MCF 10A (cell line): Measurements from ENCODE around the gene CACYBP. TPM values are rescaled to one million over a fixed set of nuclear protein-coding genes. Genes with fewer than 3 reads are reported as not detected.
"Not testable (repeated sequence)": the region's sequence is repeated elsewhere in the genome, so short reads cannot be mapped to it uniquely, and the experiment has no call there.

Experiments
- BruUV-seq: library from RNA; stranded (reverse); fragments of 400-500 nt; replicated peaks from 2 replicates; lab custom pipeline; 2021; lab: Mats Ljungman, UMichigan
- CTCF ChIA-PET: fragments of 300-600 bp; sonication (Branson Sonifier 250); formaldehyde crosslinking; extraction: SDS; loops from one replicate; lab custom pipeline; 2021; ENCODE audit warnings: antibody characterized with exemption, inconsistent platforms; lab: Yijun Ruan, JAX
- POLR2A ChIA-PET: fragments of 300-600, 350-650 bp; sonication (Branson Sonifier 250); formaldehyde crosslinking; extraction: SDS; loops from one replicate; lab custom pipeline; 2020; ENCODE audit warnings: antibody characterized with exemption, inconsistent platforms; lab: Yijun Ruan, JAX
- DNase-seq: peaks from one replicate; pipeline ENCODE4 v3.0.0-alpha.2; 2018; ENCODE audit not compliant: unreplicated experiment
- H3K27ac Mint-ChIP-seq: one replicate; pipeline ENCODE4 v1.8.0; 2022; ENCODE audit warnings: mild to moderate bottlenecking, low read depth, mixed read lengths; ENCODE audit not compliant: unreplicated experiment
- H3K27me3 Mint-ChIP-seq: one replicate; pipeline ENCODE4 v1.8.0; 2022; ENCODE audit warnings: mixed read lengths; ENCODE audit not compliant: insufficient read depth, unreplicated experiment
- H3K36me3 Mint-ChIP-seq: one replicate; pipeline ENCODE4 v1.8.0; 2022; ENCODE audit warnings: mild to moderate bottlenecking, moderate library complexity, mixed read lengths; ENCODE audit not compliant: insufficient read depth, unreplicated experiment
- H3K4me1 Mint-ChIP-seq: one replicate; pipeline ENCODE4 v1.8.0; 2022; ENCODE audit warnings: mixed read lengths; ENCODE audit not compliant: insufficient read depth, unreplicated experiment
- H3K4me3 Mint-ChIP-seq: one replicate; pipeline ENCODE4 v1.8.0; 2022; ENCODE audit warnings: mild to moderate bottlenecking, moderate library complexity, mixed read lengths; ENCODE audit not compliant: unreplicated experiment
- H3K9me3 Mint-ChIP-seq: one replicate; pipeline ENCODE4 v1.8.0; 2022; ENCODE audit warnings: mixed read lengths; ENCODE audit not compliant: unreplicated experiment
- CTCF ChIP-seq: fragments of 200-600 bp; IDR thresholded peaks from one replicate; pipeline ENCODE4 v1.8.0; 2022; ENCODE audit warnings: antibody characterized with exemption, mild to moderate bottlenecking; ENCODE audit not compliant: unreplicated experiment
- intact Hi-C: fragments of 100-400 bp; cut with micrococcal nuclease; formaldehyde crosslinking; loops from 2 replicates; pipeline ENCODE4 v1.14.1; 2022
- total RNA-seq: library from RNA; stranded (reverse); gene quantifications from 2 replicates; pipeline ENCODE4 v1.2.3, GENCODE V29; 2022

The CACYBP gene
- total RNA-seq, 1 experiment from 2014 or later: 205 TPM

- Mint-ChIP-seq H3K4me3 (no peak overlapping the region), H3K36me3 (no peaks in the 10 kb centered on the region), H3K9me3 (no peaks in the 10 kb centered on the region), H3K27me3 (peaks cover 25% of the 10 kb centered on the region), H3K4me1 (peaks cover 7% of the 10 kb centered on the region), H3K27ac (no peak overlapping the region)
- TF ChIP-seq CTCF: no peak
- no TSS peak for BruUV-seq
- DNase-seq: no peak
- intact Hi-C loops: no loop called here
- ChIA-PET POLR2A (no interaction called here), CTCF (no interaction called here)
Measured at GRCh38 chr1:175043824-175044223, 44.1 kb downstream of the CACYBP start.

GRCh38 chr1:175044591-175044990 lies 44.8 kb downstream of the CACYBP start:
- DNase-seq, H3K27ac Mint-ChIP-seq, intact Hi-C loops, H3K4me1 Mint-ChIP-seq, H3K4me3 Mint-ChIP-seq, H3K9me3 Mint-ChIP-seq, H3K36me3 Mint-ChIP-seq, BruUV-seq: not testable (repeated sequence)
- POLR2A ChIA-PET: interaction anchor here (1.0 kb wide), 1 partner anchor 45 kb away, joined by 3 read pairs; the partner anchor contains the start of gene CACYBP
- peaks cover 33% of the 10 kb centered on the region for H3K27me3 Mint-ChIP-seq
- CTCF ChIA-PET: interaction anchor here (0.5 to 0.8 kb wide), 4 partner anchors 14 to 942 kb away, joined by 3 to 5 read pairs (median 3); no protein-coding TSS in a partner anchor

- no peak for DNase-seq
- Mint-ChIP-seq H3K27me3 (peaks cover 38% of the 10 kb centered on the region), H3K4me3 (no peak overlapping the region), H3K9me3 (no peaks in the 10 kb centered on the region), H3K27ac (no peak overlapping the region), H3K4me1 (peaks cover 7% of the 10 kb centered on the region), H3K36me3 (no peaks in the 10 kb centered on the region)
- TF ChIP-seq CTCF: no peak
- POLR2A ChIA-PET: interaction anchor here (1.0 kb wide), 1 partner anchor 45 kb away, joined by 3 read pairs; the partner anchor contains the start of gene CACYBP
- CTCF ChIA-PET: interaction anchor here (0.5 to 1.5 kb wide), 6 partner anchors 14 to 942 kb away, joined by 3 to 8 read pairs (median 3); no protein-coding TSS in a partner anchor
- intact Hi-C loops: no loop called here
- BruUV-seq: no TSS peak
Measured at GRCh38 chr1:175045097-175045496, 45.4 kb downstream of the CACYBP start.

GRCh38 chr1:175045519-175045918 lies 45.8 kb downstream of the CACYBP start:
- no TSS peak for BruUV-seq
- Mint-ChIP-seq H3K4me1 (peaks cover 6% of the 10 kb centered on the region), H3K27me3 (peaks cover 42% of the 10 kb centered on the region), H3K9me3 (no peaks in the 10 kb centered on the region), H3K4me3 (no peak overlapping the region), H3K36me3 (no peaks in the 10 kb centered on the region), H3K27ac (no peak overlapping the region)
- TF ChIP-seq CTCF: no peak
- intact Hi-C loops: no loop called here
- CTCF ChIA-PET: interaction anchor here (0.5 to 1.5 kb wide), 3 partner anchors 16 to 341 kb away, joined by 3 to 8 read pairs (median 3); no protein-coding TSS in a partner anchor
- POLR2A ChIA-PET: interaction anchor here (1.0 kb wide), 1 partner anchor 46 kb away, joined by 3 read pairs; the partner anchor contains the start of gene CACYBP
- no peak for DNase-seq
